K562 (cell line): Measurements from ENCODE around the gene IRX5. TPM values are rescaled to one million over a fixed set of nuclear protein-coding genes. Genes with fewer than 3 reads are reported as not detected.

Experiments
- ATAC-seq: fragments of 200-7000 bp; cut with Tn5 transposase; 3 replicates; pipeline ENCODE4 v1.9.1; 2020; ENCODE audit warnings: moderate library complexity
- BruUV-seq: library from RNA; stranded (reverse); fragments of 400-500 nt; replicated peaks from 2 replicates; lab custom pipeline; 2021; lab: Mats Ljungman, UMichigan
- CTCF ChIA-PET: fragments of 300-600 bp; formaldehyde crosslinking; extraction: SDS; loops from one replicate; lab custom pipeline; 2021; ENCODE audit warnings: low intra/inter-chr PET ratio; lab: Yijun Ruan, JAX
- POLR2A ChIA-PET: fragments of 300-600, 350-650 bp; sonication (Branson Sonifier 250); formaldehyde crosslinking; extraction: SDS; loops from one replicate; lab custom pipeline; 2021; ENCODE audit warnings: antibody characterized with exemption, inconsistent platforms; lab: Yijun Ruan, JAX
- DNase-seq, 4 experiments: peaks; one replicate each; pipeline versions ENCODE4 v3.0.0 to v3.0.0-alpha.2; 2011 to 2018; ENCODE audit warnings: low spot score in 3 of 4, mixed read lengths in 3 of 4; ENCODE audit errors: extremely low read depth in 1 of 4
- FAIRE-seq: peaks from 2 replicates; lab custom pipeline; 2011; peaks lifted over from hg19 to GRCh38; lab: Jason Lieb, UNC
- H2AFZ ChIP-seq: 2 replicates; pipeline ENCODE4 v1.6.0; 2011; ENCODE audit warnings: low read depth, low read length, control low read depth, inconsistent platforms
- H3K27ac ChIP-seq: fragments of 200-600 bp; 3 replicates; pipeline ENCODE4 v1.8.0; 2011; ENCODE audit warnings: low read depth, mild to moderate bottlenecking, control low read depth, inconsistent platforms, low read length, moderate library complexity, mixed read lengths; ENCODE audit errors: extremely low read depth
- H3K27me3 ChIP-seq, 2 experiments: fragments of 300-600 bp in 1 of 2; 2 replicates in 1 of 2; 3 replicates in 1 of 2; pipeline versions ENCODE4 v1.6.0 to v1.8.0; 2011; ENCODE audit warnings: inconsistent platforms in 2 of 2, low read length in 2 of 2, mild to moderate bottlenecking in 1 of 2, mixed read lengths in 1 of 2, moderate library complexity in 1 of 2; ENCODE audit not compliant: control insufficient read depth in 2 of 2, insufficient read depth in 2 of 2
- H3K36me3 ChIP-seq: fragments of 300-600 bp; 3 replicates; pipeline ENCODE4 v1.8.0; 2011; ENCODE audit warnings: mild to moderate bottlenecking, low read length, inconsistent platforms; ENCODE audit not compliant: control insufficient read depth, insufficient read depth
- H3K4me1 ChIP-seq, 2 experiments: fragments of 200-600 bp in 1 of 2; replicated peaks in 1 of 2; 2 replicates in 1 of 2; 3 replicates in 1 of 2; pipeline versions ENCODE4 v1.5.1 to v1.8.0; 2011; ENCODE audit warnings: inconsistent platforms in 2 of 2, low read length in 2 of 2, mild to moderate bottlenecking in 1 of 2, mixed read lengths in 1 of 2, moderate library complexity in 1 of 2; ENCODE audit not compliant: control insufficient read depth in 2 of 2, insufficient read depth in 2 of 2
- H3K4me2 ChIP-seq: 2 replicates; pipeline ENCODE4 v1.6.1; 2011; ENCODE audit warnings: low read length, control low read depth, inconsistent platforms, mixed read lengths; ENCODE audit not compliant: insufficient read depth
- H3K4me3 ChIP-seq: fragments of 200-600 bp; sonication (generic), shearing (Covaris generic); 2 replicates; pipeline ENCODE4 v1.5.1; 2016; ENCODE audit warnings: control low read depth, inconsistent platforms
- H3K79me2 ChIP-seq: fragments of 200-600 bp; 3 replicates; pipeline ENCODE4 v1.8.0; 2011; ENCODE audit warnings: low read length, inconsistent platforms; ENCODE audit not compliant: control insufficient read depth, insufficient read depth
- H3K9ac ChIP-seq, 2 experiments: 2 replicates each; pipeline versions ENCODE4 v1.6.0 to v1.6.1; 2011; ENCODE audit warnings: low read depth in 2 of 2, low read length in 2 of 2, control low read depth in 1 of 2, inconsistent platforms in 1 of 2, mild to moderate bottlenecking in 1 of 2, mixed read lengths in 1 of 2; ENCODE audit not compliant: insufficient read depth in 1 of 2
- H3K9me1 ChIP-seq: one replicate; pipeline ENCODE4 v1.6.0; 2011; ENCODE audit warnings: inconsistent platforms, mild to moderate bottlenecking, low read length, moderate library complexity; ENCODE audit not compliant: control insufficient read depth, insufficient read depth
- H3K9me3 ChIP-seq: replicated peaks from 2 replicates; pipeline ENCODE4 v1.5.1; 2011; ENCODE audit warnings: low read depth, low read length, inconsistent platforms; ENCODE audit not compliant: control insufficient read depth, insufficient read depth
- H4K20me1 ChIP-seq: replicated peaks from 2 replicates; pipeline ENCODE4 v1.6.1; 2011; ENCODE audit warnings: low read length, inconsistent platforms, mixed read lengths; ENCODE audit not compliant: control insufficient read depth, insufficient read depth
- ETS2 ChIP-seq: IDR thresholded peaks from 2 replicates; pipeline ENCODE4 v1.6.1; 2016; ENCODE audit warnings: borderline replicate concordance, missing genetic modification characterization, mild to moderate bottlenecking, moderate library complexity, missing compliant biosample characterization; ENCODE audit not compliant: poor library complexity, severe bottlenecking
- GTF3C2 ChIP-seq: IDR thresholded peaks from 3 replicates; pipeline ENCODE4 v1.6.1; 2011; ENCODE audit warnings: borderline replicate concordance, mild to moderate bottlenecking, moderate library complexity; ENCODE audit not compliant: insufficient read length; ENCODE audit errors: extremely low read depth
- NFXL1 ChIP-seq: fragments of 450-650 bp; formaldehyde crosslinking; IDR thresholded peaks from 2 replicates; pipeline ENCODE4 v1.4.0; 2021; ENCODE audit warnings: mild to moderate bottlenecking
- NR2F6 ChIP-seq: fragments of 450-650 bp; formaldehyde crosslinking; IDR thresholded peaks from 2 replicates; pipeline ENCODE4 v1.4.0; 2020; ENCODE audit warnings: mild to moderate bottlenecking
- PML ChIP-seq: IDR thresholded peaks from 2 replicates; pipeline ENCODE4 v1.6.1; 2012; ENCODE audit warnings: low read length, inconsistent platforms
- RAD21 ChIP-seq, 2 experiments: fragments of 250-450 bp in 1 of 2; fragments of 450-650 bp in 1 of 2; sonication (Bioruptor Pico) in 1 of 2; formaldehyde crosslinking in 1 of 2; IDR thresholded peaks in 1 of 2; conservative IDR thresholded peaks in 1 of 2; 2 replicates each; pipeline versions ENCODE4 v1.4.0 to v1.8.0; 2020 to 2022; ENCODE audit warnings: mild to moderate bottlenecking in 2 of 2, moderate library complexity in 1 of 2
- RBM14 ChIP-seq: fragments of 200-400 bp; formaldehyde crosslinking; IDR thresholded peaks from 2 replicates; pipeline ENCODE4 v1.6.1; 2018; ENCODE audit warnings: low read depth, mild to moderate bottlenecking, low read length, moderate library complexity, borderline replicate concordance; ENCODE audit not compliant: insufficient read depth
- RBM39 ChIP-seq: fragments of 200-400 bp; formaldehyde crosslinking; optimal IDR thresholded peaks from 2 replicates; pipeline ENCODE3; 2018; ENCODE audit warnings: low read depth, low read length
- SIRT6 ChIP-seq: IDR thresholded peaks from one replicate; pipeline ENCODE4 v1.6.1; 2012; ENCODE audit warnings: low read depth, mild to moderate bottlenecking, control low read depth, inconsistent platforms, low read length, moderate library complexity
- SMARCA5 ChIP-seq: fragments of 450-650 bp; IDR thresholded peaks from 2 replicates; pipeline ENCODE4 v1.6.1; 2016
- SRSF7 ChIP-seq: fragments of 200-400 bp; formaldehyde crosslinking; optimal IDR thresholded peaks from 2 replicates; pipeline ENCODE3; 2017; ENCODE audit warnings: mild to moderate bottlenecking, low read depth, low read length
- TFE3 ChIP-seq: fragments of 450-650 bp; formaldehyde crosslinking; IDR thresholded peaks from 2 replicates; pipeline ENCODE4 v1.4.0; 2020; ENCODE audit warnings: mild to moderate bottlenecking, mixed read lengths
- USF1 ChIP-seq: sonication (generic); formaldehyde crosslinking; IDR thresholded peaks from 2 replicates; pipeline ENCODE4 v1.9.0; 2022; ENCODE audit warnings: mild to moderate bottlenecking, missing genetic modification reagents
- ZNF23 ChIP-seq: fragments of 250-450 bp; sonication (Bioruptor Pico); IDR thresholded peaks from 2 replicates; pipeline ENCODE4 v1.4.0; 2020; ENCODE audit warnings: mild to moderate bottlenecking
- ZNF384 ChIP-seq: IDR thresholded peaks from 2 replicates; pipeline ENCODE4 v1.6.1; 2012; ENCODE audit warnings: low read depth, low read length, improper control_type of control experiment
- ZNF766 ChIP-seq: fragments of 200-800 bp; sonication (Bioruptor generic); conservative IDR thresholded peaks from 2 replicates; pipeline ENCODE4 v1.6.1; 2016; ENCODE audit warnings: missing genetic modification characterization, missing compliant biosample characterization
- WGBS: fragments of 100-300 bp; shearing (Covaris generic); methylation state at CpG from one replicate; pipeline ENCODE4 v1.1.6; 2016; ENCODE audit warnings: low coverage, mixed read lengths; ENCODE audit not compliant: insufficient coverage; ENCODE audit errors: missing lambda C conversion rate; 5-methylcytosine and 5-hydroxymethylcytosine counted together
- in situ Hi-C: fragments of 300-500 bp; cut with MboI; formaldehyde crosslinking; loops from 4 replicates; pipeline ENCODE4 v1.15.0; 2018; ENCODE audit warnings: inconsistent platforms, mixed read lengths
- intact Hi-C: fragments of 100-400 bp; cut with micrococcal nuclease; formaldehyde crosslinking; loops from 2 replicates; pipeline ENCODE4 v1.14.2; 2022
- polyA plus RNA-seq, 8 experiments: library from polyadenylated mRNA; depleted of rRNA in 4 of 8; stranded (reverse) in 5 of 8; unstranded in 3 of 8; fragments of >200 nt; fragmentation: Nextera tagmentation in 2 of 8; fragmentation: Illumina TruSeq in 1 of 8; extraction: Ambion mirVana in 2 of 8; extraction: Trizol in 1 of 8; gene quantifications; 2 replicates each; pipeline versions ENCODE4 v1.2.1 to v1.2.3, GENCODE V29; 2011 to 2014; ENCODE audit warnings: inconsistent platforms in 1 of 8, missing spikeins in 1 of 8
- total RNA-seq, 7 experiments: library from RNA; depleted of rRNA in 6 of 7; stranded (reverse); fragments of >200 nt in 6 of 7; fragmentation: Illumina TruSeq in 2 of 7; extraction: Trizol in 2 of 7; gene quantifications; 2 replicates each; pipeline versions ENCODE4 v1.2.1 to v1.2.3, GENCODE V29; 2011 to 2021; ENCODE audit warnings: low replicate concordance in 1 of 7

The IRX5 gene
- total and polyA plus RNA-seq, 9 of the 15 experiments (the other 6 are each of a cell fraction or from before 2014, with no cell fraction given) = 0.20 to 4.2 (median 0.94) TPM

GRCh38 chr16:54936201-54936978 is 5.7 kb downstream of the IRX5 start:
- CTCF ChIA-PET = no interaction called here
- Histone ChIP-seq H3K79me2 (peaks cover 5% of the 10 kb centered on the region; the same call in 1 of the 3 replicates), H3K4me2 (no peak overlapping the region), H3K27ac (no peak overlapping the region), H3K4me1 (peaks cover 5 to 25% of the 10 kb centered on the region in 2 experiments; a peak in 2 of 5 replicates), H2AFZ (no peak overlapping the region), H3K27me3 (peaks cover 4 to 10% of the 10 kb centered on the region in 2 experiments; a peak in 2 of 5 replicates), H3K36me3 (peaks cover 7% of the 10 kb centered on the region; the same call in 1 of the 3 replicates), H3K9ac (no peak overlapping the region), H3K9me3 (0 out of 2 replicates have a peak, but pooled peaks cover 1% of the 10 kb centered on the region), H3K9me1 (no peaks in the 10 kb centered on the region), H3K4me3 (no peak overlapping the region), H4K20me1 (no peaks in the 10 kb centered on the region; the same call in 1 of the 2 replicates)
- in situ Hi-C loops (no loop called here), intact Hi-C loops (no loop called here)
- FAIRE-seq = no peak
- no TSS peak for BruUV-seq
- ATAC-seq = no peak
- no peak for DNase-seq
- POLR2A ChIA-PET = no interaction called here
- 85% methylated on average over 26 of the region's 56 CpGs for WGBS
- TF ChIP-seq SMARCA5 (no peak), TFE3 (CRISPR knock-in tag) (no peak), SIRT6 (no peak), RAD21 (CRISPR knock-in tag; conservative IDR thresholded peaks at IDR 0.05 in 1 of 2, IDR thresholded peaks at IDR 0.05 in 1 of 2) (no peak), ZNF766 (no peak), SRSF7 (no peak), USF1 (no peak), ZNF384 (no peak), ZNF23 (CRISPR knock-in tag) (no peak), RBM14 (no peak), GTF3C2 (no peak), RBM39 (no peak), PML (no peak), NR2F6 (CRISPR knock-in tag) (no peak), ETS2 (no peak), NFXL1 (no peak)
